T-helper 1 cell (primary cell): ENCODE results near the gene ART5.

Experiments used
- DNase-seq, 5 donors: peaks; one replicate each; pipeline ENCODE4 v3.0.0-alpha.2; 2012 to 2020
- total RNA-seq, 4 donors: gene quantifications; one replicate each; lab custom pipeline; 2026; lab: John Stamatoyannopoulos, UW

ART5 gene, protein sequence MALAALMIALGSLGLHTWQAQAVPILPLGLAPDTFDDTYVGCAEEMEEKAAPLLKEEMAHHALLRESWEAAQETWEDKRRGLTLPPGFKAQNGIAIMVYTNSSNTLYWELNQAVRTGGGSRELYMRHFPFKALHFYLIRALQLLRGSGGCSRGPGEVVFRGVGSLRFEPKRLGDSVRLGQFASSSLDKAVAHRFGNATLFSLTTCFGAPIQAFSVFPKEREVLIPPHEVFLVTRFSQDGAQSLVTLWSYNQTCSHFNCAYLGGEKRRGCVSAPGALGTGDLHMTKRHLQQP
- total RNA-seq: 0 to 0.12 (median 0) reads per million in 4 donors

- DNase-seq: no peak
Measured at GRCh38 chr11:3641701-3642070, at the start of gene ART5. Gene ART5, minus strand, starts transcription at chr11:3641992. Its CDS starts 130 bp downstream, at chr11:3641862.

DNA sequence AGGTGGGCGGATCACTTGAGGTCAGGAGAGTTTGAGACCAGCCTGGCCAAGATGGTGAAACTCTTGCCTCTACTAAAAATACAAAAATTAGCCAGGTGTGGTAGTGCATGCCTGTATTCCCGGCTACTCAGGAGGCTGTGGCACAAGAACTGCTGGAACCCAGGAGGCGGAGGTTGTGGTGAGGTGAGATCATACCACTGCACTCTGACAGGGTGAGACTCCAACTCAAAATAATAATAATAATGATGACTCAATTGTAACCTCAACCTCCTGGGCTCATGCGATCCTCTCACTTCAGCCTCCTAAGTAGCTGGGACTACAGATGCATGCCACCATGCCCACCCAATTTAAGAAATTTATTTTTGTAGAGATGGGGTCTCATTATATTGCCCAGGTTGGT, 45.0 kb upstream of the ART5 start:
- no peak for DNase-seq

GRCh38 chr11:3685923-3686322, 44.1 kb upstream of the ART5 start:
- DNase-seq: no peak

GRCh38 chr11:3684819-3685172, 43.0 kb upstream of the ART5 start:
- DNase-seq: no peak

GRCh38 chr11:3684129-3684818, 42.5 kb upstream of the ART5 start:
- DNase-seq: no peak

GRCh38 chr11:3683039-3683438, 41.2 kb upstream of the ART5 start:
- no peak for DNase-seq

- DNase-seq: no peak
Measured at GRCh38 chr11:3679077-3679476, 37.3 kb upstream of the ART5 start.

DNA sequence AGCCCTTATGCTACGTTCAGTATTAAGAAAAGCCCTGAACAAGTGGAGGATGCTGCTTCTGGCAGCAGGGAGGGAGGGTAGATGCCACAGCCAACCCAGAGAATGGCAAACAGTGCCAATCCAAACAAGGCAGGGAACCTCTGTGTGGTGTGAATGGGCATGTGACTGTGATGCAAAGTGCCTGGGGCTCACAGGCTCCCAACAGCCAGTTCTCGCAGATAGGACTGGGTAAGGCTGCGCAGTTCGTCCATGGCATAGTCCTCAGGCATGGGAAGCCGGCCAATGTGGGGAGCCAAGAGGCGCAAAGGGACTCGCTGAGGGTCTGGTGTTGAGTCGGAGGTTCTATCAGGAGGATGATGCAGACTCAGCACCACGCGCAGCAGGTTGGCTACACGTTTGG, 34.2 kb upstream of the ART5 start:
- no peak for DNase-seq

DNA sequence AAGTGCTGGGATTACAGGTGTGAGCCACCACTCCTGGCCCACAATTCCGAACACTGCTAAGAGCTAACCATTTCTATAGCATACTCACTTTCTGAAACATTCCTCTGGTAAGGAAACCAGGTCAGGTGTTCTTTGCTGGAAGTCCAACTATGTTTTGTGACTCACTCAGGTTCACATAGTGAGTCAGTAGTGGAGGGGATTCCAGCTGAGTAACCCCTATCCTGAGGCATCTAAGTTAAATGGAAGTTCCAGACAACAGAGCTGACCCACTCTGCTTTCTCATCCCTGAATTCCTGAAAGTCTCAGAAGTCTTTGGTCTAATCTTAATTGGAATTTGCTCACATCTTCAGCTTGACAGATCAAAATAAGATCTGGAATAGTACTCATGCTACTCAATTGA, 32.4 kb upstream of the ART5 start:
- DNase-seq: no peak

DNA sequence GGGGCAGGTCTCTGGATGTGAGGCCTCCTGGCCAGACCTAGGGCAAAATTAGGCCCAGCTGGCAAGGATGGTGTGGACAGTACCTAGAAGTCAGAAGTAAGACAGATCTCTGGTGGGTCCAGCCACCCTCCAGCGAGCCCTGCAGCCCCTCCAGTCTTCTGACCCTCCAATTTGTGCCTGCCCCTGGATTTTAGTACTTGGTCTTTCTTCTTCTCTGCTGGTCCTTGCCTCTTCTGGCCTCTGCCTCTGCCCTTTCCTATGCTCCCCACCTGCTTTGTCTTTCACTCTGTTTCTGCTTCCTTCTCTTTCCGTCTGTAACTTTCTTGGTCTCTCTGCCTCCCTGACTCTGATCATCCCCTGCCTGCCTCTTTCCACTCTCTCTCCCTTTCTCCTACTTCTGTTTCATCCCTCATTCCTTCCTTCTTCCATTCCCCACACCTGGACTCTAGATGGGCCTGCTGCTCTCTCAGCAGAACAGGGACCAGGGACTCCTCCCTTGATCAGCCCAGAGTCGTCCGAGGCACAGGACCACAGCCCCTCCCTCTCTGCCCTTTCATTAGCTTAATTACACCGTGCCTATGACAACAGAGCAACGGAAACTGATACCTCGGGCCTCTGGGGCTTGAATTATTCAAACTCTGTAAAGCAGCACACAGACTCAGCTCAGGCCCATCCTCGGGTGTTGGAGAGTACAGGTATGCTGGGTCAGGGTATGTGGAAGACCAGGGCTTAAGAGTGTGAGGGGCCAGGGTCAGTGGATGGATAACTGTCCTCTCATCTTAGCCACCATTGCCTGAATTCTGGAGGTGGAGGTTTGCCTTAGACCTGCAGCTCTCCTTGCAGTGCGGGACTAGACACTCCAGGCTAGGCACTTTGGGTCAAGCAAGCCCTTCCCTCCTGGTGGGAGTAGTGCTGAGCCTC, 29.8 kb upstream of the ART5 start, which contains the start of gene CHRNA10:
Gene CHRNA10, minus strand, starts transcription at position 51 of the 921 bp plus-strand sequence. CDS start 72 bp downstream, outside the sequence.
- DNase-seq: no peak

- no peak for DNase-seq
Measured at GRCh38 chr11:3669742-3670183, 28.0 kb upstream of the ART5 start.

GRCh38 chr11:3669128-3669527, 27.3 kb upstream of the ART5 start:
- DNase-seq: no peak

DNA sequence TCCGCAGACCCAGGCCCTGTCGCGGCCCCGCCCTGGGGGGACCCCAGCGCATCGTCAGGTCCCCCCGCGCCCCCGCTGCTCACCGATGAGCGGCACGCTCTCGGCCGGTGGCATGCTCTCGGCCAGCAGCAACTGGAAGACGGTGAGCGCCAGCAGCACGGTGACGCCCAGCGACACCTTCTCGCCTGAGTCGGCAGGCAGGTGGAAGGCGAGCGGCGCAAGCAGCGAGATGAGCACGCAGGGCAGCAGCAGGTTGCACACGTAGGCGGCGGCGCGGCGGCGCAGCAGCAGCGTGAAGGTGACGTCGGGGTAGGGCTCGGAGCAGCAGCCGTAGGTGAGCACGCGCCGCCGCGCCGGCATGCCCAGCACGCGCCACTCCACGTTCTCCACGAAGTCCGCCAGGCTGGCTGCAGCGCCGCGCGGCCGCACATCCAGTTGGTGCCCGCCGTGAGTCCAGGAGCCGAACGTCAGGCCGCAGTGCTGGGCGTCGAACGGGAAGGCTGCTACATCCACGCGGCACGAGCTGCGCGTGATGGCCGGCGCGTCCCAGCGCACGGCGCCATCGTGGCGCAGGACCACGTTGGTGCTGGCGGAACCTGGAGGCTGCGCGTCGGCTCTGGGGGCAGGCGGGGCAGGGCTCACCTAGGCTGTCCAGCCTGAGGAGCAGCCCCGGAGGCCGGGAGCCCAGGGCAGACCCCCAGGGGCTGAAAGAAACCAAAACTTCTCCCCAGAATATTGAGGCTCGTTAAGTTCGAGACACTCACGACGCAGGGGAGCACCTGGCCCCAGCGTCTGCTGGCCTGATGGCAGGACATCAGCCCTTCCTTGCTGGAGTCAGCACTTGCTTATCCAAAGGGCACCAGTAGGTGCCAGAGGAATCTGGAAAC, 25.6 kb upstream of the ART5 start:
- no peak for DNase-seq

DNA sequence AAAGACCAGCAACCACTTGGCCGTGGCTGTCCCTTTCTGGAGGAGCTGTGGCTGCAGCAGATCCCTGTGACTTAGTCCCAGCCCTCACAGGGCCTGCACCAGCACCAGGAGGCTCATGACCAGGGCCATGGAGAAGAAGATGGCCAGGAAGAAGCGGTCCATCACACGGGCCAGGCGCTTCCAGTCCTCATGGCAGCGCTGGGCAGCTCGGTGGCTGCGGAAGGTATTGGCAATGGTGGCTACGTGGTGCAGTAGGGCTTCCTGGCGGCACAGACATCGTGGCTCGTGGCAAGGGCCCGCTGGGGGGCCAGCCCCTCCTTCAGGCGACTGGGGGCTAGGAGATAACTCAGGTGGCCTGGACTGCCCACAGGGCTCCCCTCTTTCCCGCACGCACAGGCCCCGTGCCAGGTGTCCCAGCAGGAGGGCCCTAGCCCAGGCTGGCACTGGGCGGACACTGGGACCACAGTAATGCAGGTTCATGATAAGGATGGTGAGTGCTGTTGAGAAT, 24.3 kb upstream of the ART5 start:
- no peak for DNase-seq

DNA sequence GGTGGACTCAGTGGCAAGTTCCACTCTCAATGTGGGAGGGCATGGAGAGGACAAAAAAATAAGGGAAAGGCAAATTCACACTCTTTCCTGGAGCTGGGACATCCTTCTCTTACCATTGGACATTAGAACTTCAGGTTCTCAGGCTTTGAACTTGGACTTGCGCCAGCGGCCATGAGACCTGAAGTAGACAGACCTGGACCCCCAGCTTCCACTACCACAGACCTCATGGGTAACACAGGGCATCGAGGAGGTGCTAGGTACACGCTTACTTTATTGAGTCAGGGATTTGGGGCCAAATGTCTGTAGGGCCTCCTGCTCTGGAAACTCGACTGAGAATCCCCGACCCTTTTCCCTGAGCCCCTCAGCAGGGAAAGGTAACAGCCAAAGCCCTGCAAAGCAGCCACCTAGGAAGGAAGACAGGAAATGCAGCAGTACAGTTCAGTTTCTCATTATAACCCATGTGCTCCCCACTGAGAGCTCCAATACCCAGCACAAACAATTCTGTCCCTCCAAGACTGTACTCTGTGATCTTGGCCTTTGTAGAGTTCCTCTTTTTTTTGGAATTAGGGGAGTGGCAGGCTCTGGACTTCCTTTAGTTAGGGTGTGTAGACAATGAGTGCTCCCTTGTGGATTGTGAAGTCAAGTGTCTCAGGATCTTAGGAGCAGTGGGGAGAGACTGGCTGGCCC, 23.7 kb upstream of the ART5 start:
- no peak for DNase-seq

GRCh38 chr11:3664032-3664630, 22.3 kb upstream of the ART5 start:
- DNase-seq: no peak

GRCh38 chr11:3662856-3663255, 21.1 kb upstream of the ART5 start:
- DNase-seq: no peak

- no peak for DNase-seq
Measured at GRCh38 chr11:3660960-3661359, 19.2 kb upstream of the ART5 start.

DNA sequence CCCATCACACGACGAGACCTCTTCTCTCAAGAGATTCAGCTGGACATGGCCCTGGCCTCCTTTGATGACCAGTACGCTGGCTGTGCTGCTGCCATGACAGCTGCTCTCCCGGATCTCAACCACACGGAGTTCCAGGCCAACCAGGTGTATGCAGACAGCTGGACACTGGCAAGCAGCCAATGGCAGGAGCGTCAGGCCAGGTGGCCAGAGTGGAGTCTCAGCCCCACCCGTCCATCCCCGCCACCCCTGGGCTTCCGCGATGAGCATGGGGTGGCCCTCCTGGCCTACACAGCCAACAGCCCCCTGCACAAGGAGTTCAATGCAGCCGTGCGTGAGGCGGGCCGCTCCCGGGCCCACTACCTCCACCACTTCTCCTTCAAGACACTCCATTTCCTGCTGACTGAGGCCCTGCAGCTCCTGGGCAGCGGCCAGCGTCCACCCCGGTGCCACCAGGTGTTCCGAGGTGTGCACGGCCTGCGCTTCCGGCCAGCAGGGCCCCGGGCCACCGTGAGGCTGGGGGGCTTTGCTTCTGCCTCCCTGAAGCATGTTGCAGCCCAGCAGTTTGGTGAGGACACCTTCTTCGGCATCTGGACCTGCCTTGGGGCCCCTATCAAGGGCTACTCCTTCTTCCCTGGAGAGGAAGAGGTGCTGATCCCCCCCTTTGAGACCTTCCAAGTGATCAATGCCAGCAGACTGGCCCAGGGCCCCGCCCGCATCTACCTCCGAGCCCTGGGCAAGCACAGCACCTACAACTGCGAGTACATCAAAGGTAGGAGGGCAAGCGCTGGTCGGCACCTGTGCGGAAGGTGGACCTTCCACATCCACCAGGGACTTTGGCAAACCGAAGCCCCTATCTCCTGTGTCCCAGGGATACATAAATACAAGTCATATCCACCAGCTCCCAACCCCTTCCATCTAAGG, 18.1 kb upstream of the ART5 start:
- no peak for DNase-seq

DNA sequence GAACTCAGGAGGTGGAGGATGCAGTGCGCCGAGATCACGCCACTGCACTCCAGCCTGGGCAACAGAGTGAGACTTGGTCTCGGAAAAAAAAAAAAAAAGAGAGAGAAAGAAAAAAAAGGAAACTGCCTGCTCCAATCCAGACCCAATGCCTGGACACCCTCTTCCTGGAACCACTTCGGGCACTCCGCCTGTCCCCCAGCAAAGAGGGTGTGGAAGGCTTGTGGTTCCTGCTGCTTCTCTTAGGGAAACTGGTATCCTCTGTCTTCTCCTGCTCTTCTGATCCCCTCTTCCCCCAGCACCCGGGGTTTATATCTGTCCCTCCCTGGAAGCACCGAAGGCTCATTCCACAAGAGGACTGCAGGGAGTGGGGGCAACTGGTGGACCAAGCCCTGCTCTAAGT, 16.5 kb upstream of the ART5 start:
- no peak for DNase-seq
